Keratinocyte (primary cell): Measurements from ENCODE around the gene GOLPH3L. TPM values are rescaled to one million over a fixed set of nuclear protein-coding genes. Genes with fewer than 3 reads are reported as not detected.
"Not testable (repeated sequence)": the region's sequence is repeated elsewhere in the genome, so short reads cannot be mapped to it uniquely, and the experiment has no call there.

Experiments
- DNase-seq: peaks from one replicate; pipeline ENCODE4 v3.0.0-alpha.2; 2011; ENCODE audit warnings: low read depth, missing footprints, low spot score
- FAIRE-seq: peaks from 2 replicates; lab custom pipeline; 2011; peaks lifted over from hg19 to GRCh38; lab: Jason Lieb, UNC
- H2AFZ ChIP-seq: 2 replicates; pipeline ENCODE4 v1.6.0; 2012; ENCODE audit warnings: low read length, control low read depth, inconsistent platforms; ENCODE audit not compliant: control insufficient read depth
- H3K27ac ChIP-seq: 2 replicates; pipeline ENCODE4 v1.5.1; 2011; ENCODE audit warnings: low read length; ENCODE audit not compliant: control insufficient read depth, insufficient read depth
- H3K27me3 ChIP-seq: 3 replicates; pipeline ENCODE4 v1.6.0; 2011; ENCODE audit warnings: low read length; ENCODE audit not compliant: control insufficient read depth, insufficient read depth; ENCODE audit errors: extremely low read depth
- H3K36me3 ChIP-seq, 2 experiments: 2 replicates in 1 of 2; 3 replicates in 1 of 2; pipeline ENCODE4 v1.5.1; 2011; ENCODE audit warnings: low read length in 2 of 2, mild to moderate bottlenecking in 1 of 2; ENCODE audit not compliant: control insufficient read depth in 2 of 2, insufficient read depth in 2 of 2; ENCODE audit errors: extremely low read depth in 1 of 2
- H3K4me1 ChIP-seq: 3 replicates; pipeline ENCODE4 v1.5.1; 2011; ENCODE audit warnings: low read length; ENCODE audit not compliant: control insufficient read depth, insufficient read depth; ENCODE audit errors: extremely low read depth
- H3K4me2 ChIP-seq: 3 replicates; pipeline ENCODE4 v1.6.0; 2011; ENCODE audit warnings: low read depth, low read length; ENCODE audit not compliant: control insufficient read depth, insufficient read depth; ENCODE audit errors: extremely low read depth
- H3K4me3 ChIP-seq, 3 experiments: fragments of 200-600 bp in 1 of 3; sonication (generic) in 1 of 3; 2 replicates in 2 of 3; 3 replicates in 1 of 3; pipeline ENCODE4 v1.5.1; 2011 to 2016; ENCODE audit warnings: low read length in 3 of 3, mild to moderate bottlenecking in 3 of 3, control low read depth in 2 of 3, inconsistent platforms in 1 of 3, low read depth in 1 of 3, mixed read lengths in 1 of 3, mixed run types in 1 of 3, moderate library complexity in 1 of 3; ENCODE audit not compliant: control insufficient read depth in 2 of 3, insufficient read depth in 2 of 3; ENCODE audit errors: extremely low read depth in 1 of 3
- H3K79me2 ChIP-seq: 2 replicates; pipeline ENCODE4 v1.6.0; 2012; ENCODE audit warnings: low read length; ENCODE audit not compliant: control insufficient read depth, insufficient read depth
- H3K9ac ChIP-seq: 3 replicates; pipeline ENCODE4 v1.6.0; 2011; ENCODE audit warnings: low read length; ENCODE audit not compliant: control insufficient read depth, insufficient read depth; ENCODE audit errors: extremely low read depth
- H3K9me1 ChIP-seq: 3 replicates; pipeline ENCODE4 v1.6.0; 2011; ENCODE audit warnings: low read length; ENCODE audit not compliant: control insufficient read depth, insufficient read depth; ENCODE audit errors: extremely low read depth
- H3K9me3 ChIP-seq: 2 replicates; pipeline ENCODE4 v1.5.1; 2012; ENCODE audit warnings: low read depth, low read length; ENCODE audit not compliant: control insufficient read depth
- H4K20me1 ChIP-seq: 3 replicates; pipeline ENCODE4 v1.6.0; 2011; ENCODE audit warnings: low read length; ENCODE audit not compliant: control insufficient read depth, insufficient read depth; ENCODE audit errors: extremely low read depth
- EZH2 ChIP-seq: IDR thresholded peaks from one replicate; pipeline ENCODE4 v1.6.1; 2012; ENCODE audit warnings: inconsistent platforms, mild to moderate bottlenecking, low read length, moderate library complexity
- dilution Hi-C: fragments of 300-500 bp; cut with MboI; formaldehyde crosslinking; loops from one replicate; pipeline ENCODE4 v1.7.0; 2020; ENCODE audit warnings: low sequenced_read_pairs; ENCODE audit not compliant: extremely low pct_ligation_motif_present
- polyA plus RNA-seq, 5 experiments: library from polyadenylated mRNA; depleted of rRNA in 3 of 5; stranded (reverse) in 3 of 5; stranded (forward) in 1 of 5; unstranded in 1 of 5; fragments of >200 nt; gene quantifications; 1 replicate in 1 of 5; 2 replicates in 3 of 5; 3 replicates in 1 of 5; pipeline versions ENCODE4 v1.2.1 to v1.2.3, GENCODE V29; 2011 to 2012; ENCODE audit warnings: missing spikeins in 2 of 5, low read depth in 1 of 5, low replicate concordance in 1 of 5
- TF ChIP-seq, protein P1 (sequence below), 3 experiments: IDR thresholded peaks in 1 of 3; conservative IDR thresholded peaks in 1 of 3; optimal IDR thresholded peaks in 1 of 3; 2 replicates in 2 of 3; 3 replicates in 1 of 3; pipeline versions ENCODE3 to v1.5.1; 2011; ENCODE audit warnings: low read length in 3 of 3, mild to moderate bottlenecking in 3 of 3, moderate library complexity in 2 of 3, control low read depth in 1 of 3, inconsistent platforms in 1 of 3; ENCODE audit not compliant: insufficient read depth in 2 of 3; ENCODE audit errors: extremely low read depth in 1 of 3

The GOLPH3L gene
- polyA plus RNA-seq, 1 donor (not counting 4 experiments of a cell fraction or from before 2014, with no cell fraction given), result 22.2 TPM

DNA sequence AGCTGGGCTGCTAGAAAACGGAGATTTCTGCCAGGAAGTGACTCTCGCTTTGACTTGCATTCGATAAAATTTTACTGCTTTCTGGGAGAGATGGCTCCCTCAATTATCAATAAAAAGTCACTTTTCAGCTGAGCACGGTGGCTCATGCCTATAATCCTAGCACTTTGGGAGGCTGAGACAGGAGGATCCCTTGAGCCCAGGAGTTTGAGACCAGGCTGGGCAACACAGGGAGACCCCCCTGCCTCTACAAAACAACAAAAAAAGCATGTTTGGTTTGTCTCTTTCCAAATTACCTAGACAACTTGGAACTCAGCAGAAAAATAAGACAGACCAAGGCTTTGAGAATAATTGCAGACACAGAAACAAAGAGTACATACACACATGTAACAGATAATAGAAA, 54.7 kb downstream of the GOLPH3L start:
- TF ChIP-seq, protein P1, sequence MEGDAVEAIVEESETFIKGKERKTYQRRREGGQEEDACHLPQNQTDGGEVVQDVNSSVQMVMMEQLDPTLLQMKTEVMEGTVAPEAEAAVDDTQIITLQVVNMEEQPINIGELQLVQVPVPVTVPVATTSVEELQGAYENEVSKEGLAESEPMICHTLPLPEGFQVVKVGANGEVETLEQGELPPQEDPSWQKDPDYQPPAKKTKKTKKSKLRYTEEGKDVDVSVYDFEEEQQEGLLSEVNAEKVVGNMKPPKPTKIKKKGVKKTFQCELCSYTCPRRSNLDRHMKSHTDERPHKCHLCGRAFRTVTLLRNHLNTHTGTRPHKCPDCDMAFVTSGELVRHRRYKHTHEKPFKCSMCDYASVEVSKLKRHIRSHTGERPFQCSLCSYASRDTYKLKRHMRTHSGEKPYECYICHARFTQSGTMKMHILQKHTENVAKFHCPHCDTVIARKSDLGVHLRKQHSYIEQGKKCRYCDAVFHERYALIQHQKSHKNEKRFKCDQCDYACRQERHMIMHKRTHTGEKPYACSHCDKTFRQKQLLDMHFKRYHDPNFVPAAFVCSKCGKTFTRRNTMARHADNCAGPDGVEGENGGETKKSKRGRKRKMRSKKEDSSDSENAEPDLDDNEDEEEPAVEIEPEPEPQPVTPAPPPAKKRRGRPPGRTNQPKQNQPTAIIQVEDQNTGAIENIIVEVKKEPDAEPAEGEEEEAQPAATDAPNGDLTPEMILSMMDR (optimal IDR thresholded peaks at IDR 0.05 in 1 of 3, IDR thresholded peaks at IDR 0.05 in 1 of 3, conservative IDR thresholded peaks at IDR 0.05 in 1 of 3; ENCODE audit: extremely low read depth in 1 of 3, insufficient read depth in 2 of 3, low read length in 3 of 3), result no peak
- TF ChIP-seq EZH2, result no peak
- FAIRE-seq (no peak), DNase-seq (no peak)
- Histone ChIP-seq H3K27me3 (no peaks in the 10 kb centered on the region), H3K9me1 (no peaks in the 10 kb centered on the region), H4K20me1 (no peaks in the 10 kb centered on the region), H3K9me3 (no peaks in the 10 kb centered on the region), H3K9ac (no peak overlapping the region), H3K27ac (no peak overlapping the region), H3K4me2 (no peak overlapping the region), H3K79me2 (no peaks in the 10 kb centered on the region), H3K4me1 (no peaks in the 10 kb centered on the region), H2AFZ (no peak overlapping the region), H3K36me3 (no peaks in the 10 kb centered on the region), H3K4me3 (no peak overlapping the region)
- dilution Hi-C loops, result loop anchor here (25.0 kb wide), 1 partner anchor 170 kb away; the partner anchor contains the start of gene CTSK

DNA sequence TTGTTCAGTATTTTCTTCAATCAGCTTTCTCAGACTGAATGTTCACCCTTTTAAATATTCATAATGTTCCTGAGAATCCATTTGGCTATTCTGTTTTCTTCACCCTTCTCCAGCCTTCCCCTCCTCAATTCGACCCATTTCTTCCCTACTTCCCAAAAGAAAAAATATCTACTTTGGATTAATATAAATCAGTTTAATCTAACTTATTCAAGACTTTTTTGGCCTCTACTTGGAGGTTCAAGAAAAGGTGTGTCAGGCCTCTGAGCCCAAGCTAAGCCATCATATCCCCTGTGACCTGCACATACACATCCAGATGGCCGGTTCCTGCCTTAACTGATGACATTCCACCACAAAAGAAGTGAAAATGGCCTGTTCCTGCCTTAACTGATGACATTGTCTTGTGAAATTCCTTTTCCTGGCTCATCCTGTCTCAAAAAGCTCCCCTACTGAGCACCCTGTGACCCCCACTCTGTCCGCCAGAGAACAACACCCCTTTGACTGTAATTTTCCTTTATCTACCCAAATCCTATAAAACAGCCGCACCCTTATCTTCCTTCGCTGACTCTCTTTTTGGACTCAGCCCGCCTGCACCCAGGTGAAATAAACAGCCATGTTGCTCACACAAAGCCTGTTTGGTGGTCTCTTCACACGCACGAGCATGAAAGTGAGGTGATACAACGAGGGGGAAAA, 55.7 kb downstream of the GOLPH3L start:
- not testable (repeated sequence) for H3K9ac ChIP-seq, DNase-seq, H4K20me1 ChIP-seq, H3K4me2 ChIP-seq, H3K4me3 ChIP-seq, H3K27me3 ChIP-seq, H3K9me1 ChIP-seq, H3K9me3 ChIP-seq, H3K79me2 ChIP-seq, H3K27ac ChIP-seq, H3K4me1 ChIP-seq, H3K36me3 ChIP-seq, H2AFZ ChIP-seq, FAIRE-seq
- dilution Hi-C loops, result loop anchor here (25.0 kb wide), 1 partner anchor 171 kb away; the partner anchor contains the start of gene CTSK

GRCh38 chr1:150638430-150638829, 58.5 kb downstream of the GOLPH3L start:
- H3K4me3 ChIP-seq, FAIRE-seq, H3K27ac ChIP-seq, H3K9me3 ChIP-seq, DNase-seq, H2AFZ ChIP-seq, H3K4me2 ChIP-seq, H3K9me1 ChIP-seq, H3K79me2 ChIP-seq, H4K20me1 ChIP-seq, H3K36me3 ChIP-seq, H3K27me3 ChIP-seq, H3K9ac ChIP-seq, H3K4me1 ChIP-seq: not testable (repeated sequence)
- dilution Hi-C loops, result loop anchor here (25.0 kb wide), 1 partner anchor 174 kb away; the partner anchor contains the start of gene CTSK

DNA sequence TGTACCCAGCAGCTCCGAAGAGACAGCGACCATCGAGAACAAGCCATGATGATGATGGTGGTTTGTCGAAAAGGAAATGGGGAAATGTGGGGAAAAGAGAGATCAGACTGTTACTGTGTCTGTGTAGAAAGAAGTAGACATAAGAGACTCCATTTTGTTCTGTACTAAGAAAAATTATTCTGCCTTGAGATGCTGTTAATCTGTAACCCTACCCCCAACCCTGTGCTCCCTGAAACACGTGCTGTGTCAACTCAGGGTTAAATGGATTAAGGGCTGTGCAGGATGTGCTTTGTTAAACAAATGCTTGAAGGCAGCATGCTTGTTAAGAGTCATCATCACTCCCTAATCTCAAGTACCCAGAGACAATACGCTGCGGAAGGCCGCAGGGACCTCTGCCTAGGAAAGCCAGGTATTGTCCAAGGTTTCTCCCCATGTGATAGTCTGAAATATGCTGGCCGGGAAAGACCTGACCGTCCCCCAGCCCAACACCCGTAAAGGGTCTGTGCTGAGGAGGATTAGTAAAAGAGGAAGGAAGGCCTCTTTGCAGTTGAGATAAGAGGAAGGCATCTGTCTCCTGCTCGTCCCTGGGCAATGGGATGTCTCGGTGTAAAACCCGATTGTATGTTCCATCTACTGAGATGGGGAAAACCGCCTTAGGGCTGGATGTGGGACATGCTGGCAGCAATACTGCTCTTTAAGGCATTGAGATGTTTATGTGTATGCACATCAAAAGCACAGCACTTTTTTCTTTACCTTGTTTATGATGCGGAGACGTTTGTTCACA, 61.9 kb downstream of the GOLPH3L start:
- not testable (repeated sequence) for FAIRE-seq, DNase-seq
- dilution Hi-C loops, result loop anchor here (25.0 kb wide), 1 partner anchor 177 kb away; the partner anchor contains the start of gene CTSK

More for the DNA sequence above, 61.9 kb downstream of the GOLPH3L start:
- H3K79me2 ChIP-seq, H3K4me1 ChIP-seq, H4K20me1 ChIP-seq, H3K27me3 ChIP-seq, H3K9me1 ChIP-seq, H3K36me3 ChIP-seq, H2AFZ ChIP-seq, H3K4me2 ChIP-seq, H3K9me3 ChIP-seq, H3K4me3 ChIP-seq, H3K27ac ChIP-seq, H3K9ac ChIP-seq: not testable (repeated sequence)
